Neutrophil (primary cell): ENCODE data around the gene SOX3.

Experiments
- H3K27ac ChIP-seq: fragments of 200-600 bp; sonication (generic); 2 replicates; pipeline ENCODE4 v1.5.1; 2016; ENCODE audit warnings: mild to moderate bottlenecking, moderate library complexity
- H3K27me3 ChIP-seq: fragments of 200-600 bp; sonication (generic); 2 replicates; pipeline ENCODE4 v1.6.0; 2016; ENCODE audit warnings: mild to moderate bottlenecking
- H3K36me3 ChIP-seq: fragments of 200-600 bp; sonication (generic); 2 replicates; pipeline ENCODE4 v1.5.1; 2017
- H3K4me1 ChIP-seq, 2 experiments: fragments of 200-600 bp in 1 of 2; sonication (generic) in 1 of 2; 1 replicate in 1 of 2; 2 replicates in 1 of 2; pipeline versions ENCODE4 v1.5.1 to v1.6.1; 2013 to 2016; ENCODE audit warnings: low read depth in 1 of 2, low read length in 1 of 2, mild to moderate bottlenecking in 1 of 2, moderate library complexity in 1 of 2; ENCODE audit not compliant: control insufficient read depth in 1 of 2, insufficient read depth in 1 of 2
- H3K4me3 ChIP-seq, 2 experiments: fragments of 200-600 bp in 1 of 2; sonication (generic) in 1 of 2; 1 replicate in 1 of 2; 2 replicates in 1 of 2; pipeline ENCODE4 v1.5.1; 2013 to 2016; ENCODE audit warnings: low read depth in 1 of 2, low read length in 1 of 2, mild to moderate bottlenecking in 1 of 2, moderate library complexity in 1 of 2
- H3K9me3 ChIP-seq: fragments of 200-600 bp; sonication (generic); 2 replicates; pipeline ENCODE4 v1.5.1; 2016
- TF ChIP-seq, protein P1 (sequence below): fragments of 200-600 bp; sonication (generic); IDR thresholded peaks from 2 replicates; pipeline ENCODE4 v1.5.1; 2016; ENCODE audit warnings: antibody characterized with exemption

Gene SOX3

DNA sequence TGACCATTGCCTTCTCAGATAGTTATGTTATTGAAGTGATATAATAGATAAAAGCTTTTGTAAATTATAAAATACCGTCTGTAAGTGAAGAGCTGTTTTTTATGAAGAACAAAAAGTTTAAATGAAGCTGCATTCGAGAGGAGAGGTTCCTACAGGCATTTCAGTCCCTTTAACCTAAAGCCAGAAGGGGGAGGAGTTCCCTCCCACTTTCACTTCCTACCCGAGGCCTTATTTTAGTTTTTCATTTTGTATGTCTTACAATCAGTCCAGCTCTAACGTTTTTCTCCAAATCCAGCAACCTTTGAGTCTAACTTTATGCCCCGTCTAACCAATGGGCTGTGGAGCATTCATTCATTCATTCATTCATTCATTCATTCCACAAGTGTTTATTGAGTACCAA, 16.5 kb upstream of the SOX3 start:
- no peak overlapping the region for H3K27ac ChIP-seq
- H3K9me3 ChIP-seq: no peaks in the 10 kb centered on the region
- H3K4me1 ChIP-seq: no peaks in the 10 kb centered on the region
- TF ChIP-seq, protein P1, sequence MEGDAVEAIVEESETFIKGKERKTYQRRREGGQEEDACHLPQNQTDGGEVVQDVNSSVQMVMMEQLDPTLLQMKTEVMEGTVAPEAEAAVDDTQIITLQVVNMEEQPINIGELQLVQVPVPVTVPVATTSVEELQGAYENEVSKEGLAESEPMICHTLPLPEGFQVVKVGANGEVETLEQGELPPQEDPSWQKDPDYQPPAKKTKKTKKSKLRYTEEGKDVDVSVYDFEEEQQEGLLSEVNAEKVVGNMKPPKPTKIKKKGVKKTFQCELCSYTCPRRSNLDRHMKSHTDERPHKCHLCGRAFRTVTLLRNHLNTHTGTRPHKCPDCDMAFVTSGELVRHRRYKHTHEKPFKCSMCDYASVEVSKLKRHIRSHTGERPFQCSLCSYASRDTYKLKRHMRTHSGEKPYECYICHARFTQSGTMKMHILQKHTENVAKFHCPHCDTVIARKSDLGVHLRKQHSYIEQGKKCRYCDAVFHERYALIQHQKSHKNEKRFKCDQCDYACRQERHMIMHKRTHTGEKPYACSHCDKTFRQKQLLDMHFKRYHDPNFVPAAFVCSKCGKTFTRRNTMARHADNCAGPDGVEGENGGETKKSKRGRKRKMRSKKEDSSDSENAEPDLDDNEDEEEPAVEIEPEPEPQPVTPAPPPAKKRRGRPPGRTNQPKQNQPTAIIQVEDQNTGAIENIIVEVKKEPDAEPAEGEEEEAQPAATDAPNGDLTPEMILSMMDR: no peak
- H3K4me3 ChIP-seq: no peak overlapping the region
- H3K27me3 ChIP-seq: no peaks in the 10 kb centered on the region
- H3K36me3 ChIP-seq: no peaks in the 10 kb centered on the region

DNA sequence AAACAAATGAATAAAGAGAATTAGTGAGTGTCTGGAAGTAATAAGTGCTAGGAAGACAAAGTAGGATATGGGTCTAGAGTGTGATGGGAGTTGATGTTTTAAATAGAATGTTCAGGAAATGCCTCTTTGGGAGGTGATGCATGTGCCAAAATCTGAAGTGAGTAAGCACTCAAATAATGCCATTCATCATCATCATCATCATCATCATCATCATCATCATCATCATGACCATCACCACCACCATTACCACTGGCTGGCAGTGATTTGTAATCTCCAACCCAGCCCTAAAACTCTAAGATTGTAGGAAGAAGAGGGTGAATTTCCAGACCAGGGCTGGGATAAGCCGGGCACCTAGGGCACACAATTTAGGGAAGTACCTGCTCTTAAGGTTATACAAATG, 9.7 kb upstream of the SOX3 start:
- no peak overlapping the region for H3K27ac ChIP-seq
- no peaks in the 10 kb centered on the region for H3K36me3 ChIP-seq
- H3K27me3 ChIP-seq: peaks cover 39% of the 10 kb centered on the region
- H3K4me1 ChIP-seq: no peaks in the 10 kb centered on the region
- H3K9me3 ChIP-seq: no peaks in the 10 kb centered on the region
- no peak overlapping the region for H3K4me3 ChIP-seq
- TF ChIP-seq, protein P1: no peak

DNA sequence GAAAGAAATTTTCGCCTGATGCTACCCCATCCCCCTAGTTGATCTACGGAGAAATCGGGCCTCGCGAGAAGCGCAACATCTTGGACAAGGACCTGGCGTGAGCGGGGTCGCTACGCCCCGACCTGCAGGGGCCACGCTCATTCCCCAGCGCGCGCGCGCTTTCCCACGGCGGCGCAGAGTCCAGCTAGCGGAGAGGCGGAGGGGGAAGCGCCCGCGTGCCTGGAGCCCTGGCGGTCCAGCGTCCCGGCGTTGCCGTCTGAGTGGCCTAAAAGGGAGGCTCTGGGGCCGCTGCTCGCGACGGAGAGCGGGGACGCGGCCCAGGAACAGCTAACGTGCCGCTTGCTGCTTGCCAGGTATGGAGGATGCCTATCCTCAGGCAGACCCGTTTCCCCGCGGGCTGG, 6.0 kb upstream of the SOX3 start:
- Histone ChIP-seq H3K9me3 (no peaks in the 10 kb centered on the region), H3K27me3 (peaks cover 75% of the 10 kb centered on the region), H3K4me3 (no peak overlapping the region), H3K36me3 (no peaks in the 10 kb centered on the region), H3K4me1 (no peaks in the 10 kb centered on the region), H3K27ac (no peak overlapping the region)
- TF ChIP-seq, protein P1: no peak

DNA sequence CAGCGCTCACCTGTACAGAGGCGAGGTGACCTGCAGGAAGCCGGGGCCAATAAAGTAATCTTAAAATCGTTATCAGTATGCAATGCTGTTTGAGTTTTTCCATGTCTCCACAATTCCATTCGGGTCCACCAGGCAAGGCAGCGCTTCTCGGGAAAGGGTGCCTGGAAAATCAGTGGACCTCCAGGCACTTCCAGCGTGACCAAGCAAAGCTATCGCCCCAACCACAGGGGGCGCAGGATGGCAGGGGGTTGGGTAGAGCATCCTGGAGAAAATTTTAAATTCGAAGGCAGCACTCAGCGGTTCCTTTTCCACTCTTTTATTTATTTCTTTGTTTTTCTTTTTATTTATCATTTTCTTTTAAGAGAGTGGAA, 5.4 kb upstream of the SOX3 start:
- Histone ChIP-seq H3K4me1 (no peaks in the 10 kb centered on the region), H3K36me3 (no peaks in the 10 kb centered on the region), H3K27ac (no peak overlapping the region), H3K9me3 (no peaks in the 10 kb centered on the region), H3K4me3 (no peak overlapping the region), H3K27me3 (peaks cover 81% of the 10 kb centered on the region)
- TF ChIP-seq, protein P1: no peak

DNA sequence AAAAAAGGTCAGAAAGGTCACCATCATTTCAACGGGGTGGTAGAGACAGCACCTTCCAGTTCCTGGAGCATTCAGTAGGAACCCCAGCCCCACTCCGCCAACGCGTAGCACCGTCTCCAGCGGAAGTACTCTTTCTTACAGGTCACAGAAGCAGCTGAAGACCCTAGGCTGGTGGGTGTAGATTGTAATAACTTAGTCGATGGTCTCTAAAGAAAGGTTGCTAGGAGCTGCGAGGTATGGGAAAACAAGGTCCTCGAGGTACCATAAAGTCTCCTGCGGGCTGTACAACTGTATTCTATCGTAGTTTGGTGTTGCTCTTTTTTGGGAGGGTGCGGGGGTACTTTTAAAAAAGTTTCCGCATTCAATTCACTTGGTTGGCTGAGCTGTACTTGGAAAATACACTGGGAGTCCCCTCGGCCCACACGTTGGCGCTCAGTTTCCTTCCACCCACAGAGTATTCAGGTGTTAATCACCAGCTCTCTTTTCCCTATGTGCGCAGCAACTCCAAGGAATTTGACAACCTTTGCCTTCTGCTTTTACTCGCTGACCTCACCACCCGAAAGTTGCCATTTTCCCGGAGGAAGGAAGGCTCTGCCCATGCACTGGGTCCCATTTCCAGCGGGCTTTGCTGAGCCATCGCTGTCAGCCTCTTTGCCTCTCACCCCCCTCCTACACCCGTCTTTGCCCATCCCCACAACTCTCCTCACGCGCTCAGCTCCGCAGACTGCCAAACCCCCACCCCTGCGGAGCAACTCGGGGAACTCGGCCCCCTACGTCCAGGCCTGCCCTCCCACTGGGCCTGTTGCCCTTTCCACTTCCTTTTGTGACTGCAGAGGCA, 4.8 kb upstream of the SOX3 start:
- TF ChIP-seq, protein P1: no peak
- Histone ChIP-seq H3K27me3 (peaks cover 87% of the 10 kb centered on the region), H3K9me3 (no peaks in the 10 kb centered on the region), H3K4me1 (no peaks in the 10 kb centered on the region), H3K27ac (no peak overlapping the region), H3K36me3 (no peaks in the 10 kb centered on the region), H3K4me3 (no peak overlapping the region)
